ENCODE results near the gene ELL. TPM values are rescaled to one million over a fixed set of nuclear protein-coding genes. Genes with fewer than 3 reads are reported as not detected.

Gene ELL
- total and polyA plus RNA-seq, 9 of the 15 experiments (the other 6 are each of a cell fraction or from before 2014, with no cell fraction given) = 0.24 to 22.5 (median 4.1) TPM

DNA sequence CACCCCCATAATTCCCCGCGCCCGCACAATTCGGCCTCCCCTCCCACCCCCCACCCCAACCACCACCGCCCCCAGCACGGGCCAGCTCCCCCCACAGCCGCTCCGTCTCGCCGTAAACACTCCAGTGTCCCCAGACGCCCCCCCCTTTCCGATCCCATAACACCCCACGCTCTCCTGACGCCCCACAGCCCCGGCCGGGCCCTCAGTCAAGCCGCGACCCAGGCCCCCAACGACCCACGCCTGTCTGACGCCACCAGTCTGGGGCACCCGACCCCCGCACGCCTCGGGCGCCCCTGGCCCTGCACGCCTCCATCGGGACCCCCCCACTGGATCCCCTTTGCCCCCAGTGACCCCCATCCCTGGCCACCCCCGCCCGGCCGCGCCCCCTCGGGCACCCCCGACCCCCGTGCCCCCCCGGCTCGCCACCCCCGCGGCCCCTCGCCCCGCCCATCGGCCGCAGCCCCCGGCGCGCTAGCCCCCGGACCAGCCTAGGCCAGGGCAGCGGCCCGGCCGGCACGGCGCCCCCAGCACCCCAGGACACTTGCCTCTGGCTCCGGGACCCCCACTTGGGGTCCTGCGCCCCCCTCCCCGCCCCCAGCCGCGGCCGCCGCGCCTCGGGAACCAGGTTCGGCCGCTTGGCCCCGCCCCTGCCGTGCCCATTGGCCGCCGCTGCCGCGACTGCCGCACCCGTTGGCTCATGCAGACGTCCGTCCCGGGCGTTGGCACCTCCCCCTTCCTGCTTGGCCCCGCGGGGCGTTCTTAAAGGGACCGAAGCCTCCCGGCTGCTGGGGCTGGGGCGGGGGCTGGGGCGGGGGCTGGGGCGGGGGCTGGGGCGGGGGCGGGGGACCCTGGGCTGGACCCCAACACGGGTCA lies 21.3 kb upstream of the ELL start, which contains the start of gene FKBP8 (continued):
- peak; percentile 91 for TF ChIP-seq MBD2 (IDR thresholded peaks at IDR 0.05; ENCODE audit: borderline replicate concordance, low read depth)
- TF ChIP-seq ZNF668 (CRISPR knock-in tag; IDR thresholded peaks at IDR 0.05) = no peak
- no peak for TF ChIP-seq ZNF3 (CRISPR knock-in tag; IDR thresholded peaks at IDR 0.05)
- TF ChIP-seq, protein P1, sequence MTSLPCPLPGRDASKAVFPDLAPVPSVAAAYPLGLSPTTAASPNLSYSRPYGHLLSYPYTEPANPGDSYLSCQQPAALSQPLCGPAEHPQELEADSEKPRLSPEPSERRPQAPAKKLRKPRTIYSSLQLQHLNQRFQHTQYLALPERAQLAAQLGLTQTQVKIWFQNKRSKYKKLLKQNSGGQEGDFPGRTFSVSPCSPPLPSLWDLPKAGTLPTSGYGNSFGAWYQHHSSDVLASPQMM (CRISPR knock-in tag; IDR thresholded peaks at IDR 0.05) = no peak
- TF ChIP-seq, protein P2, sequence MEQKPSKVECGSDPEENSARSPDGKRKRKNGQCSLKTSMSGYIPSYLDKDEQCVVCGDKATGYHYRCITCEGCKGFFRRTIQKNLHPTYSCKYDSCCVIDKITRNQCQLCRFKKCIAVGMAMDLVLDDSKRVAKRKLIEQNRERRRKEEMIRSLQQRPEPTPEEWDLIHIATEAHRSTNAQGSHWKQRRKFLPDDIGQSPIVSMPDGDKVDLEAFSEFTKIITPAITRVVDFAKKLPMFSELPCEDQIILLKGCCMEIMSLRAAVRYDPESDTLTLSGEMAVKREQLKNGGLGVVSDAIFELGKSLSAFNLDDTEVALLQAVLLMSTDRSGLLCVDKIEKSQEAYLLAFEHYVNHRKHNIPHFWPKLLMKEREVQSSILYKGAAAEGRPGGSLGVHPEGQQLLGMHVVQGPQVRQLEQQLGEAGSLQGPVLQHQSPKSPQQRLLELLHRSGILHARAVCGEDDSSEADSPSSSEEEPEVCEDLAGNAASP (IDR thresholded peaks at IDR 0.05) = no peak
- 0 out of 2 replicates have a peak, but pooled peaks have one; percentile 16 for TF ChIP-seq SP1 (CRISPR knock-in tag; IDR thresholded peaks at IDR 0.05)
- TF ChIP-seq NFIC (IDR thresholded peaks at IDR 0.05) = no peak
- TF ChIP-seq, protein P3, sequence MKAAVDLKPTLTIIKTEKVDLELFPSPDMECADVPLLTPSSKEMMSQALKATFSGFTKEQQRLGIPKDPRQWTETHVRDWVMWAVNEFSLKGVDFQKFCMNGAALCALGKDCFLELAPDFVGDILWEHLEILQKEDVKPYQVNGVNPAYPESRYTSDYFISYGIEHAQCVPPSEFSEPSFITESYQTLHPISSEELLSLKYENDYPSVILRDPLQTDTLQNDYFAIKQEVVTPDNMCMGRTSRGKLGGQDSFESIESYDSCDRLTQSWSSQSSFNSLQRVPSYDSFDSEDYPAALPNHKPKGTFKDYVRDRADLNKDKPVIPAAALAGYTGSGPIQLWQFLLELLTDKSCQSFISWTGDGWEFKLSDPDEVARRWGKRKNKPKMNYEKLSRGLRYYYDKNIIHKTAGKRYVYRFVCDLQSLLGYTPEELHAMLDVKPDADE (conservative IDR thresholded peaks at IDR 0.05; ENCODE audit: control insufficient read depth, low read depth, low read length) = no peak
- TF ChIP-seq ESRRB (CRISPR knock-in tag; IDR thresholded peaks at IDR 0.05; ENCODE audit: borderline replicate concordance) = no peak
- no peak for TF ChIP-seq CCNT2 (IDR thresholded peaks at IDR 0.05; ENCODE audit: borderline replicate concordance, extremely low read depth, insufficient read length, low read depth, low read length)
- TF ChIP-seq TRIM24 (IDR thresholded peaks at IDR 0.05) = no peak
- TF ChIP-seq CTBP1 (IDR thresholded peaks at IDR 0.05; ENCODE audit: borderline replicate concordance) = no peak
- no peak for TF ChIP-seq ELF2 (CRISPR knock-in tag; IDR thresholded peaks at IDR 0.05)
- TF ChIP-seq MXI1 (IDR thresholded peaks at IDR 0.05; ENCODE audit: low read depth, low read length) = no peak
- no peak for TF ChIP-seq HMG20B (CRISPR knock-in tag; IDR thresholded peaks at IDR 0.05)
- TF ChIP-seq, protein P4, sequence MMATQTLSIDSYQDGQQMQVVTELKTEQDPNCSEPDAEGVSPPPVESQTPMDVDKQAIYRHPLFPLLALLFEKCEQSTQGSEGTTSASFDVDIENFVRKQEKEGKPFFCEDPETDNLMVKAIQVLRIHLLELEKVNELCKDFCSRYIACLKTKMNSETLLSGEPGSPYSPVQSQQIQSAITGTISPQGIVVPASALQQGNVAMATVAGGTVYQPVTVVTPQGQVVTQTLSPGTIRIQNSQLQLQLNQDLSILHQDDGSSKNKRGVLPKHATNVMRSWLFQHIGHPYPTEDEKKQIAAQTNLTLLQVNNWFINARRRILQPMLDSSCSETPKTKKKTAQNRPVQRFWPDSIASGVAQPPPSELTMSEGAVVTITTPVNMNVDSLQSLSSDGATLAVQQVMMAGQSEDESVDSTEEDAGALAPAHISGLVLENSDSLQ (IDR thresholded peaks at IDR 0.05) = peak; percentile 98
- TF ChIP-seq, protein P5, sequence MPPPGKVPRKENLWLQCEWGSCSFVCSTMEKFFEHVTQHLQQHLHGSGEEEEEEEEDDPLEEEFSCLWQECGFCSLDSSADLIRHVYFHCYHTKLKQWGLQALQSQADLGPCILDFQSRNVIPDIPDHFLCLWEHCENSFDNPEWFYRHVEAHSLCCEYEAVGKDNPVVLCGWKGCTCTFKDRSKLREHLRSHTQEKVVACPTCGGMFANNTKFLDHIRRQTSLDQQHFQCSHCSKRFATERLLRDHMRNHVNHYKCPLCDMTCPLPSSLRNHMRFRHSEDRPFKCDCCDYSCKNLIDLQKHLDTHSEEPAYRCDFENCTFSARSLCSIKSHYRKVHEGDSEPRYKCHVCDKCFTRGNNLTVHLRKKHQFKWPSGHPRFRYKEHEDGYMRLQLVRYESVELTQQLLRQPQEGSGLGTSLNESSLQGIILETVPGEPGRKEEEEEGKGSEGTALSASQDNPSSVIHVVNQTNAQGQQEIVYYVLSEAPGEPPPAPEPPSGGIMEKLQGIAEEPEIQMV (tag; conservative IDR thresholded peaks at IDR 0.05; ENCODE audit: low read depth) = no peak
- no peak for TF ChIP-seq ZFPM2 (CRISPR knock-in tag; IDR thresholded peaks at IDR 0.05)
- TF ChIP-seq BACH1 (tag; IDR thresholded peaks at IDR 0.05) = no peak
- no peak for TF ChIP-seq CC2D1A (IDR thresholded peaks at IDR 0.05)
- no peak for TF ChIP-seq MCM5 (IDR thresholded peaks at IDR 0.05; ENCODE audit: low read depth)
- TF ChIP-seq POLR2G (IDR thresholded peaks at IDR 0.05; ENCODE audit: low read depth, low read length) = peak; percentile 67
- no peak for TF ChIP-seq ZNF175 (CRISPR knock-in tag; IDR thresholded peaks at IDR 0.05; ENCODE audit: low read depth)
- no peak for TF ChIP-seq ZZZ3 (IDR thresholded peaks at IDR 0.05)
- TF ChIP-seq CBX5 (IDR thresholded peaks at IDR 0.05; ENCODE audit: borderline replicate concordance, low read depth) = no peak
